A204.1 (cell line): ENCODE results near the gene DDX52.
"Not testable (repeated sequence)": the region's sequence is repeated elsewhere in the genome, so short reads cannot be mapped to it uniquely, and the experiment has no call there.

Source experiments
- FAIRE-seq: peaks from 2 replicates; lab custom pipeline; 2012; peaks lifted over from hg19 to GRCh38; lab: Jason Lieb, UNC

DDX52 gene

DNA sequence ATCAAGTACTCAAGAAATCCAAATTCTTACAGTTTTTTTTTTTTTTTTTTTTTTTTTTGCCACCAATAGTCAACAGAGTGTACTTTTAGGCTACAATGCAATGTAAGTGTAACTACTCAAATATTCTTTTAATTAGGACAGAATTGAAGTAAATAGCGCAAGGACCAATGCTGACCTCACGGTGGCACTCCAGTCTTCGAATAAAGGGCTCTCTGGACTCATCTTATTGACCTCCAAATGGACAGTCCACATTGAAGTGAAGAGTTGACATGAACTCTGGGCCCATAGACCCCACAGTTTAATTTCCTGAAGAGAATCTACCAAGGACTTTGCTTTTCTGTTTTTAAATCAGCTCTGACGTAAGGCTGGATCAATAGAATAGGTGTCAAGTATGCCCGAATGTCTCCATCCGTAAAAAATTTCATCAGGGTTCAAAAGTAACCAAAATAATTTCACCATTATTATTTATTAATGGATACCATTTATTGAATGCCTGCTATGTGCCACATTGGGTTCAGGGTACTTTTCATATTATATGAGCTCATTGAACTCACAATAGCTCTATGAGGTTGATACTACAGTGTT lies 7.3 kb upstream of the DDX52 start:
- FAIRE-seq, result no peak

DNA sequence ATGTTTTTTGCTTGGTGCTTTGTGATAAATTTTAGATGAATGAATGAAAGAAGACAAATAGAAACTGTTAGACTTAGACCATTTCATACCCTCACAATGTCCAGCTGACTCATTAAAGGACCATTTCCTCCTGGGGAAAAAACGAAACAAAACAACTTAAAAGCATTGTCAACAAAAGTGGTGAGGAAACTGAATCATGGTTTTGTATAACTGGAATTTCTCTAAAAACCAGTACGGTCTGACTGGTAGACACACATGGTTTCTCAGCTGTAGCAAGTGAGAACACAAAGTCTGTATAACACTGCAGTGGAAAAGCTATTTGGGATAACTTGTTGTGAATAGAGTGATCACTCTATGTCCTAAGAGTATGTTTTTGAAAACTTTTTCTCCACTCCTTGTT lies 5.3 kb upstream of the DDX52 start:
- no peak for FAIRE-seq

DNA sequence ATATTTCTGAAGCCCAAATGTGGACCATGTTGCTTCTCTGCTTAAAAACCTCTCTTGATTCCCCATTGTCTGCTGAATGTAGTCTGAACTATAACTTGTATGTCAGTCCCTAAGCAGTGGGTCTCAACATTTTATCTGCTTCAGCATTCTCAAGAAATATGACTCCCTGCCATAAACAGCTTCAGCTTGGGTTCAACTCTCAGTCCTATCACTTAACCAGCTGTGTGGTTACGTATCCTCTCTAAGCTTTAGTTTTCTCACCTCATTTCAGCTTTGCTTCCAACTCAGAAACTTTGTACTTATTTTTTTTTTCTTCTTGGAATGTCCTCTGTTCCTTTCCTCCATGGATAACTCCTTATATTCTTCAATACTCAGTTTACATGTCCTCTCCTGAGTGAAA lies 4.6 kb upstream of the DDX52 start:
- FAIRE-seq, result no peak

DNA sequence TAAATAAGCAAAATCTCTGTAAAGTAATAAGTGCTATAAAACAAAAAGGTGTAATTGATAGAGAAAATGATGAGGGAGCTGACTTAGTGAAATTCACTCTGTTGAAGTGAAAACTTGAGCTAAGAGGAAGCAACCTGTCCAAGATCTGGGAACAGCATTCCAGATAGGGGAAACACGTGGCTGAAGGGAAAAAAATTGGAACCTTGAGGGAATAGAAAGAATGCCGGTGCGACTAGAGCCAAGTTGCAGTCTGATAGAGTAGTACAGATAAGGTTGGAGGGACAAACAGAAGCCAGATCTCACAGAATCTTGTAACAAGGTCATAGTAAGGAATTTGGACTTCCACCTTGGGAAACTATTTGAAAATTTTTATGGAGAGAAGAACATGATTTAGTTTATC lies 623 bp upstream of the DDX52 start:
- FAIRE-seq, result no peak

GRCh38 chr17:37642681-37643080 lies 565 bp downstream of the DDX52 start:
- no peak for FAIRE-seq

DNA sequence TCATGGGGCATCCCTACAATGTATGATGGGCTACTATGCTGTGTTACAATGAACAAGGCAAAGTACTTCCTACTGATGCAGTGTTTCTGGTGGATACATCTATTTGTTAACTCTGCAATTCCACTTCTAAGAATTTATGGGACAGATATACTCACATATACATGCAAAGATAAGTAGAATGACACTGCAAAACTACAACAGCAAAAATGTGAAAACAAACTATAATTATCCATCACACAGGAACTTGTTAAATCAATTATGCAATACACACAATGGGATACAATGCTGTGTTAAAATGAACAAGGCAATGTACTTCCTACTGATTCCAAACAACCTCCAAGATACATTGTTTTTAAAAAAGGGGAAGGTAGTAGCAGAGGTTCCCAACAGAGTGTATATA lies 3.2 kb downstream of the DDX52 start:
- no peak for FAIRE-seq

DNA sequence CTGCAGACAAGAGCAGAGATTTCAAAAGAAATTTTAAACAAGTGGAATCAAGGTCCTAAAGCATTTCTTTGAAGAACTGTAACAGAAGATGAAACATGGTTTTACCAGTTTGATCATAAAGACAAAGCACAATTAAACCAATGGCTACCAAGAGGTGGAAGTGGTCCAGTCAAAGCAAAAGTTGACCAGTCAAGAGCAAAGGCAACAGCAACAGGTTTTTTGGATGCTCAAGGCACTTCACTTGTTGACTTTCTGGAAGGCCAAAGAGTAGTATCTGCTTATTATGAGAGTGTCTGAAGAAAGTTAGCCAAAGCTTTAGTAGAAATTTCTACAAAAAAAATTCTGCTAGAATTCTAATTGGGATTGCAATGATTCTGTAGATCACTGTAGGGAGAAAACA lies 5.3 kb downstream of the DDX52 start:
- FAIRE-seq, result no peak

DNA sequence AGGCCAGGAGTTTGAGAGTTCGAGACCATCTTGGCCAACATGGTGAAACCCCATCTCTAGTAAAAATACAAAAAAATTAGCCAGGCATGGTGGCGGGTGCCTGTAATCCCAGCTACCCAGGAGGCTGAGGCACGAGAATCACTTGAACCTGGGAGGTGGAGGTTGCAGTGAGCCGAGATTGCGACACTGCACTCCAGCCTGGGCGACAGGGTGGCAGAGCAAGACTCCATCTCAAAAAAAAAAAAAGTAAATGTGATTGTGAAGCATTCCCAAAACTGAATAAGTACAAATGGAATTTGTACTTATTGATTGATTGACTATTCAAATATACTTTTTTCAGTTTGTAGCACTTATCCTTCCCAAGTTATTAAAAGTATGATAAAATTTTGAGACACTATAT lies 26.8 kb downstream of the DDX52 start:
- not testable (repeated sequence) for FAIRE-seq

GRCh38 chr17:37614823-37615222 lies 28.4 kb downstream of the DDX52 start:
- FAIRE-seq, result no peak

DNA sequence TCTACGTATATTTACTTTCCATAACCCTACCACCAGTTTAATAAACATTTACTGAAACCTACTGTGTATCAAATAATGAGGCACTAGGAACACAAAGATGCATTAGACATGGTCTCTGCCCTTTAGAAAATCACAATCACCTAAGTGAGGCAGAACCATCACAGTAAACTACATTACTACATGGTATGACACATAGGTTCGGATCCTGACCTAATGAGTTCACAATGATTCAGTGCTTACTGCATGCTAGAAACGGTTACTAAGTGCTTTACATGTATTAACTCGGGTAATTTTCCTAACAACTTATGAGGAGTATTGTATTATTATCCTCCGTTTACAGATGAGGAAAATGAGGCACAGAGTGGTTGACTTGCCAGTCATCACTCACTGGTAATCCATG lies 28.9 kb downstream of the DDX52 start:
- FAIRE-seq, result no peak

- FAIRE-seq, result no peak
Observed at GRCh38 chr17:37610971-37611370, 32.3 kb downstream of the DDX52 start.

- not testable (repeated sequence) for FAIRE-seq
Observed at GRCh38 chr17:37610041-37610420, 33.2 kb downstream of the DDX52 start.

- no peak for FAIRE-seq
Observed at GRCh38 chr17:37609170-37610040, 33.8 kb downstream of the DDX52 start, which contains the start of gene SYNRG. Gene SYNRG, minus strand, starts transcription at chr17:37609418. Its CDS starts 63 bp downstream, at chr17:37609355.

GRCh38 chr17:37608351-37609169 lies 34.7 kb downstream of the DDX52 start:
- FAIRE-seq, result no peak

GRCh38 chr17:37607637-37608331 lies 35.5 kb downstream of the DDX52 start:
- no peak for FAIRE-seq

- no peak for FAIRE-seq
Observed at GRCh38 chr17:37605813-37606505, 37.3 kb downstream of the DDX52 start.

GRCh38 chr17:37605081-37605480 lies 38.2 kb downstream of the DDX52 start:
- no peak for FAIRE-seq

DNA sequence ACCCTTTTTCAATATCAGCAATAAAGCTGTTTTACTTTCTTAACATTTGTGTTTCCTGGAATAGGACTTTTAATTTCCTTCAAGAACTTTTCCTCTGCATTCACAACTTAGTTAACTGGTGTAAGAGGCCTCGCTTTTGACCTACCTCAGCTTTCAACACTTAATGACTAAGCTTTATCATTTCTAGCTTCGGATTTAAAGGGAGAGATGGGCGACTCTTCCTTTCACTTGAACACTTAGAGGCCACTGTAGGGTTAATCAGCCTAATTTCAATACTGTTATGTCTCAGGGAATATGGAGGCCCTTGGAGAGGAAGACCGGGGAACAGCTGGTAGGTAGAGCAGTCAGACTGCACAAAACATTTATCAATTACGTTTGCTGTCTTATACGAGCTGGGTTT lies 38.7 kb downstream of the DDX52 start:
- FAIRE-seq, result no peak

GRCh38 chr17:37598145-37598544 lies 45.1 kb downstream of the DDX52 start:
- FAIRE-seq, result no peak

DNA sequence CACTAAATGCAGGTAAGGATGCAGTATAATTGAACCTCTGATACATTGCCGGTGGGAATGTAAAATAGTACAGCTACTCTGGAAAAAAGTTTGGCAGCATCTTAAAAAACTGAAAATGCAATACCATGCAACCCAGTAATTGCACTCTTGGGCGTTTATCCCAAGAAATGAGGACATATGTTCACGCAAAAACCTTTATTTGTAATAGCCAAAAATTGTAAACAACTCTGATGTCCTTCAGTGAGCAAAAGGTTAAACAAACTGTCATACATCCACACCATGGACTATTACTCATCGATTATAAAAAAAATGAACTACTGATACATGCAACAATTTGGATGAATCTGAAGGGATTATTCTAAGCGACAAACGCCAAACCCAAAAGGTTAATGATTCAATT lies 51.0 kb downstream of the DDX52 start:
- FAIRE-seq, result no peak

GRCh38 chr17:37585066-37585465 lies 58.2 kb downstream of the DDX52 start:
- FAIRE-seq, result no peak

- FAIRE-seq, result no peak
Observed at GRCh38 chr17:37576281-37576680, 67.0 kb downstream of the DDX52 start.
